ENCODE results near the gene GPR63. TPM values are rescaled to one million over a fixed set of nuclear protein-coding genes. Genes with fewer than 3 reads are reported as not detected.

Gene GPR63
- total and polyA plus RNA-seq, 2 of the 4 experiments (the other 2 are of a cell fraction), result 0.36 to 0.44 TPM

- H3K27ac ChIP-seq (ENCODE audit: insufficient read depth, low read length), result no peak overlapping the region
- ChIA-PET CTCF (interaction anchor here (0.5 kb wide), 1 partner anchor 210 kb away, joined by 3 read pairs; no protein-coding TSS in a partner anchor), POLR2A (ENCODE audit: unreplicated experiment) (no interaction called here)
- H2AK5ac ChIP-seq (ENCODE audit: low read depth, low read length), result no peak overlapping the region
- H3K18ac ChIP-seq (ENCODE audit: low read depth, low read length), result peak overlapping the region; percentile 65; the same call in 1 of the 2 replicates
- no peaks in the 10 kb centered on the region for H3K9me3 ChIP-seq (ENCODE audit: control insufficient read depth, insufficient read depth, low read length)
- intact Hi-C loops (cut with micrococcal nuclease), result no loop called here
- no peak overlapping the region for H3K56ac ChIP-seq (ENCODE audit: extremely low read depth, insufficient read depth, low read length)
- H2AFZ ChIP-seq (replicated peaks; ENCODE audit: low read length, poor library complexity), result no peak overlapping the region
- WGBS, 2 experiments (ENCODE audit: extremely low coverage in 2 of 2, insufficient read length in 1 of 2), result no CpG with 5 or more reads among the region's 1 CpG
- no peak overlapping the region for H3K23ac ChIP-seq (ENCODE audit: low read depth, low read length)
- H3K4ac ChIP-seq (ENCODE audit: low read depth, low read length), result no peak overlapping the region
- ATAC-seq (ENCODE audit: low read depth) (peak; percentile 85), DNase-seq (peak; percentile 40)
- H3K79me1 ChIP-seq (ENCODE audit: low read depth in 1 of 2, low read length in 2 of 2), result no peaks in the 10 kb centered on the region
- in situ Hi-C loops (cut with MboI; ENCODE audit: low sequenced_read_pairs), result no loop called here
- dilution Hi-C loops (cut with HindIII; ENCODE audit: low sequenced_read_pairs, unreplicated experiment), result no loop called here
- no peak overlapping the region for H4K91ac ChIP-seq (ENCODE audit: insufficient read depth, low read depth, low read length)
- no TSS peak for BruUV-seq (replicated peaks)
- no peak overlapping the region for H3K4me3 ChIP-seq (ENCODE audit: insufficient read depth, low read depth, low read length)
- no peak overlapping the region for H2BK120ac ChIP-seq (ENCODE audit: low read depth, low read length)
- H3K4me1 ChIP-seq (ENCODE audit: control insufficient read depth, insufficient read depth, low read length), result peaks cover 1% of the 10 kb centered on the region; the same call in 1 of the 2 replicates
- H3K4me2 ChIP-seq (ENCODE audit: low read depth, low read length), result no peak overlapping the region
- no peak overlapping the region for H2BK20ac ChIP-seq (ENCODE audit: low read depth, low read length)
- H4K5ac ChIP-seq (ENCODE audit: low read depth, low read length), result no peak overlapping the region
- H3K14ac ChIP-seq (replicated peaks; ENCODE audit: low read depth, low read length), result no peak overlapping the region
- H3K9ac ChIP-seq (ENCODE audit: low read depth, low read length), result no peak overlapping the region
- H2AK9ac ChIP-seq (replicated peaks; ENCODE audit: low read depth, low read length, poor library complexity), result no peak overlapping the region
- H4K8ac ChIP-seq (ENCODE audit: low read depth in 2 of 2, low read length in 2 of 2), result no peak overlapping the region
- no peak overlapping the region for H2BK15ac ChIP-seq (ENCODE audit: low read depth, low read length)
- H4K20me1 ChIP-seq (ENCODE audit: insufficient read depth, low read length), result no peaks in the 10 kb centered on the region
- no peaks in the 10 kb centered on the region for H3K36me3 ChIP-seq (ENCODE audit: control insufficient read depth, insufficient read depth, low read length)
- TF ChIP-seq RCOR1 (IDR thresholded peaks at IDR 0.05; ENCODE audit: insufficient replicate concordance, low read length), result no peak
- no peak for TF ChIP-seq MAZ (IDR thresholded peaks at IDR 0.05; ENCODE audit: borderline replicate concordance, low read depth, low read length)
- no peak for TF ChIP-seq MXI1 (IDR thresholded peaks at IDR 0.05; ENCODE audit: borderline replicate concordance, low read depth, low read length)
- no peak for TF ChIP-seq NFE2L2 (IDR thresholded peaks at IDR 0.05; ENCODE audit: low read depth, low read length)
- no peak for TF ChIP-seq SMC3 (IDR thresholded peaks at IDR 0.05; ENCODE audit: low read depth, low read length)
- TF ChIP-seq USF2 (IDR thresholded peaks at IDR 0.05; ENCODE audit: low read depth, low read length), result no peak
- TF ChIP-seq MAFK (IDR thresholded peaks at IDR 0.05; ENCODE audit: low read depth, low read length), result no peak
- TF ChIP-seq FOS (IDR thresholded peaks at IDR 0.05; ENCODE audit: low read depth, low read length), result no peak
- no peak for TF ChIP-seq CEBPB (IDR thresholded peaks at IDR 0.05; ENCODE audit: low read depth, low read length)
- TF ChIP-seq POLR2A (IDR thresholded peaks at IDR 0.05; ENCODE audit: low read depth, low read length), result no peak
- TF ChIP-seq ELK1 (IDR thresholded peaks at IDR 0.05; ENCODE audit: borderline replicate concordance, low read depth, low read length), result no peak
- TF ChIP-seq RAD21 (IDR thresholded peaks at IDR 0.05; ENCODE audit: low read length), result no peak
- no peak for TF ChIP-seq RFX5 (IDR thresholded peaks at IDR 0.05; ENCODE audit: low read depth, low read length)
- H2BK5ac ChIP-seq (ENCODE audit: low read depth, low read length, poor library complexity, severe bottlenecking), result no peak overlapping the region
- H3K27me3 ChIP-seq (ENCODE audit: control insufficient read depth, insufficient read depth, low read length), result no peaks in the 10 kb centered on the region
- H3K9me1 ChIP-seq (ENCODE audit: insufficient read depth, low read length), result 0 out of 2 replicates have a peak, but pooled peaks cover 7% of the 10 kb centered on the region
Measured at GRCh38 chr6:96794980-96795379, 42.3 kb downstream of the GPR63 start.
